Endothelial cell of umbilical vein (primary cell): ENCODE measurements around the gene COL9A3. TPM values are rescaled to one million over a fixed set of nuclear protein-coding genes. Genes with fewer than 3 reads are reported as not detected.

Experiments
- BruUV-seq: library from RNA; stranded (reverse); fragments of 400-500 nt; replicated peaks from 2 replicates; lab custom pipeline; 2021; lab: Mats Ljungman, UMichigan
- CTCF ChIA-PET: fragments of 300-600, 350-600 bp; sonication (Branson Sonifier 250); formaldehyde crosslinking; loops from one replicate; lab custom pipeline; 2021; ENCODE audit warnings: antibody characterized with exemption, inconsistent platforms; lab: Charles Lee
- POLR2A ChIA-PET: fragments of 300-600, 350-600 bp; sonication (Branson Sonifier 250); formaldehyde crosslinking; loops from one replicate; lab custom pipeline; 2021; ENCODE audit warnings: antibody characterized with exemption, inconsistent platforms; lab: Charles Lee
- DNase-seq: peaks from one replicate; pipeline ENCODE4 v3.0.0-alpha.2; 2011; ENCODE audit warnings: low read depth, low spot score
- FAIRE-seq: peaks from 2 replicates; lab custom pipeline; 2011; peaks lifted over from hg19 to GRCh38; lab: Jason Lieb, UNC
- H2AFZ ChIP-seq: 2 replicates; pipeline ENCODE4 v1.6.0; 2012; ENCODE audit warnings: low read depth, low read length, control low read depth, inconsistent platforms
- H3K27ac ChIP-seq: 2 replicates; pipeline ENCODE4 v1.5.1; 2011; ENCODE audit warnings: low read depth, mild to moderate bottlenecking, control low read depth, low read length, moderate library complexity; ENCODE audit not compliant: insufficient read depth
- H3K27me3 ChIP-seq, 2 experiments: 2 replicates each; pipeline versions ENCODE4 v1.6.0 to v1.6.1; 2011; ENCODE audit warnings: low read length in 2 of 2, mixed read lengths in 1 of 2; ENCODE audit not compliant: control insufficient read depth in 2 of 2, insufficient read depth in 2 of 2
- H3K36me3 ChIP-seq, 2 experiments: 2 replicates in 1 of 2; 3 replicates in 1 of 2; pipeline ENCODE4 v1.5.1; 2011; ENCODE audit warnings: low read length in 2 of 2, mild to moderate bottlenecking in 1 of 2, moderate library complexity in 1 of 2; ENCODE audit not compliant: control insufficient read depth in 2 of 2, insufficient read depth in 2 of 2; ENCODE audit errors: extremely low read depth in 1 of 2
- H3K4me1 ChIP-seq: 3 replicates; pipeline ENCODE4 v1.5.1; 2011; ENCODE audit warnings: mild to moderate bottlenecking, low read length; ENCODE audit not compliant: control insufficient read depth, insufficient read depth; ENCODE audit errors: extremely low read depth
- H3K4me2 ChIP-seq: 2 replicates; pipeline ENCODE4 v1.6.1; 2011; ENCODE audit warnings: low read length, control low read depth, mixed read lengths; ENCODE audit not compliant: insufficient read depth
- H3K4me3 ChIP-seq, 3 experiments: fragments of 200-600 bp in 1 of 3; sonication (generic), shearing (Covaris generic) in 1 of 3; replicated peaks in 1 of 3; 2 replicates each; pipeline ENCODE4 v1.5.1; 2011 to 2016; ENCODE audit warnings: control low read depth in 3 of 3, low read length in 3 of 3, mild to moderate bottlenecking in 2 of 3, inconsistent platforms in 1 of 3, low read depth in 1 of 3, moderate library complexity in 1 of 3; ENCODE audit not compliant: insufficient read depth in 1 of 3
- H3K79me2 ChIP-seq: 2 replicates; pipeline ENCODE4 v1.6.0; 2012; ENCODE audit warnings: low read length, inconsistent platforms; ENCODE audit not compliant: control insufficient read depth, insufficient read depth
- H3K9ac ChIP-seq: replicated peaks from 2 replicates; pipeline ENCODE3; 2011; ENCODE audit warnings: low read length, control low read depth; ENCODE audit not compliant: insufficient read depth; ENCODE audit errors: extremely low read depth
- H3K9me1 ChIP-seq: replicated peaks from 3 replicates; pipeline ENCODE4 v1.6.0; 2011; ENCODE audit warnings: mild to moderate bottlenecking, low read length; ENCODE audit not compliant: control insufficient read depth, insufficient read depth; ENCODE audit errors: extremely low read depth
- H3K9me3 ChIP-seq: replicated peaks from 2 replicates; pipeline ENCODE4 v1.5.1; 2012; ENCODE audit warnings: low read length, inconsistent platforms; ENCODE audit not compliant: control insufficient read depth, insufficient read depth
- H4K20me1 ChIP-seq: replicated peaks from 2 replicates; pipeline ENCODE3; 2011; ENCODE audit warnings: mild to moderate bottlenecking, low read length; ENCODE audit not compliant: control insufficient read depth, insufficient read depth; ENCODE audit errors: extremely low read depth
- CTCF ChIP-seq, 2 donors: IDR thresholded peaks; 1 replicate in 1 of 2; 2 replicates in 1 of 2; pipeline ENCODE4 v1.5.1; 2011; ENCODE audit warnings: low read length in 2 of 2, mild to moderate bottlenecking in 2 of 2, moderate library complexity in 2 of 2, control low read depth in 1 of 2, inconsistent platforms in 1 of 2, low read depth in 1 of 2; ENCODE audit not compliant: insufficient read depth in 1 of 2; ENCODE audit errors: extremely low read depth in 1 of 2
- EZH2 ChIP-seq: IDR thresholded peaks from 2 replicates; pipeline ENCODE4 v1.6.1; 2012; ENCODE audit warnings: borderline replicate concordance, low read depth, mild to moderate bottlenecking, moderate library complexity, low read length, inconsistent platforms; ENCODE audit not compliant: severe bottlenecking
- FOS ChIP-seq: IDR thresholded peaks from 2 replicates; pipeline ENCODE4 v1.6.1; 2011; ENCODE audit warnings: mild to moderate bottlenecking, low read length, moderate library complexity, borderline replicate concordance; ENCODE audit not compliant: insufficient read depth
- GATA2 ChIP-seq: IDR thresholded peaks from 2 replicates; pipeline ENCODE4 v1.7.0; 2011; ENCODE audit warnings: low read depth, mild to moderate bottlenecking, moderate library complexity, mixed read lengths, low read length; ENCODE audit not compliant: insufficient read length, insufficient read depth
- JUN ChIP-seq: IDR thresholded peaks from 2 replicates; pipeline ENCODE4 v1.6.1; 2011; ENCODE audit warnings: borderline replicate concordance, low read depth; ENCODE audit not compliant: insufficient read length, insufficient read depth
- MAX ChIP-seq: IDR thresholded peaks from 2 replicates; pipeline ENCODE4 v1.6.1; 2011; ENCODE audit not compliant: insufficient read depth, insufficient read length
- MYC ChIP-seq: IDR thresholded peaks from one replicate; pipeline ENCODE4 v1.6.1; 2011; ENCODE audit warnings: mild to moderate bottlenecking, low read depth, low read length
- POLR2A ChIP-seq: IDR thresholded peaks from 2 replicates; pipeline ENCODE4 v1.6.1; 2012; ENCODE audit warnings: low read depth, mild to moderate bottlenecking, control low read depth, low read length
- POLR2AphosphoS5 ChIP-seq: IDR thresholded peaks from 2 replicates; pipeline ENCODE4 v1.6.1; 2012; ENCODE audit warnings: low read depth, mild to moderate bottlenecking, control low read depth, low read length, moderate library complexity; ENCODE audit not compliant: insufficient read depth
- dilution Hi-C: fragments of 300-500 bp; cut with MboI; formaldehyde crosslinking; loops from one replicate; pipeline ENCODE4 v1.15.0; 2019; ENCODE audit warnings: low sequenced_read_pairs; ENCODE audit not compliant: extremely low pct_ligation_motif_present
- intact Hi-C: fragments of 100-400 bp; cut with micrococcal nuclease; formaldehyde crosslinking; loops from one replicate; pipeline ENCODE4 v1.10.0; 2022
- polyA plus RNA-seq, 4 experiments: library from polyadenylated mRNA; depleted of rRNA in 3 of 4; stranded (reverse) in 3 of 4; unstranded in 1 of 4; fragments of >200 nt; gene quantifications; 2 replicates each; pipeline versions ENCODE4 v1.2.1 to v1.2.3, GENCODE V29; 2011 to 2012; ENCODE audit warnings: missing spikeins in 1 of 4
- total RNA-seq: library from RNA; stranded (reverse); gene quantifications from 2 replicates; pipeline ENCODE4 v1.2.3, GENCODE V29; 2021

COL9A3 gene
- total and polyA plus RNA-seq, 2 donors (not counting 3 experiments of a cell fraction or from before 2014, with no cell fraction given) = 0.46 to 0.60 TPM

GRCh38 chr20:62880147-62880934, 63.5 kb downstream of the COL9A3 start:
- no peak for DNase-seq
- Histone ChIP-seq H3K9ac (no peak overlapping the region), H3K36me3 (peaks cover 0 to 11% of the 10 kb centered on the region in 2 experiments), H3K9me1 (no peaks in the 10 kb centered on the region), H3K4me3 (no peak overlapping the region), H2AFZ (no peak overlapping the region), H4K20me1 (no peaks in the 10 kb centered on the region), H3K9me3 (no peaks in the 10 kb centered on the region), H3K79me2 (no peaks in the 10 kb centered on the region), H3K27me3 (peaks cover 0 to 3% of the 10 kb centered on the region in 2 experiments), H3K4me2 (no peak overlapping the region), H3K27ac (no peak overlapping the region), H3K4me1 (peaks cover 9% of the 10 kb centered on the region)
- TF ChIP-seq MYC = no peak
- no peak for TF ChIP-seq POLR2AphosphoS5
- no peak for TF ChIP-seq EZH2
- TF ChIP-seq MAX = no peak
- no peak for TF ChIP-seq CTCF (IDR thresholded peaks at IDR 0.05; ENCODE audit: extremely low read depth in 1 of 2, insufficient read depth in 1 of 2, low read depth in 1 of 2, low read length in 2 of 2)
- TF ChIP-seq FOS = no peak
- TF ChIP-seq POLR2A = no peak
- no peak for TF ChIP-seq JUN
- no peak for TF ChIP-seq GATA2
- dilution Hi-C loops (no loop called here), intact Hi-C loops (no loop called here)
- CTCF ChIA-PET = no interaction called here
- no peak for FAIRE-seq
- POLR2A ChIA-PET = no interaction called here
- BruUV-seq = no TSS peak
